ENCODE results near the gene TERB1. TPM values are rescaled to one million over a fixed set of nuclear protein-coding genes. Genes with fewer than 3 reads are reported as not detected.
"Not testable (repeated sequence)": the region's sequence is repeated elsewhere in the genome, so short reads cannot be mapped to it uniquely, and the experiment has no call there.

The TERB1 gene
- total and polyA plus RNA-seq, 2 experiments from 2014 or later = not detected

GRCh38 chr16:66800856-66801255 lies 528 bp downstream of the TERB1 start:
- Histone ChIP-seq H3K9me2 (ENCODE audit: insufficient read depth) (no peaks in the 10 kb centered on the region), H3K79me2 (ENCODE audit: insufficient read depth) (no peaks in the 10 kb centered on the region), H3K4me1 (ENCODE audit: insufficient read depth) (no peaks in the 10 kb centered on the region), H3K27me3 (replicated peaks; ENCODE audit: insufficient read depth) (no peaks in the 10 kb centered on the region), H3K4me2 (ENCODE audit: unreplicated experiment) (no peak overlapping the region), H3K4me3 (no peak overlapping the region), H3K27ac (no peak overlapping the region), H3K36me3 (ENCODE audit: low read depth) (peaks cover 29% of the 10 kb centered on the region), H3K9me3 (ENCODE audit: low read depth) (no peaks in the 10 kb centered on the region), H2AFZ (no peak overlapping the region), H3F3A (ENCODE audit: insufficient read depth) (peaks cover 17% of the 10 kb centered on the region; the same call in 1 of the 2 replicates), H4K20me1 (ENCODE audit: insufficient read depth) (no peaks in the 10 kb centered on the region), H3K9ac (no peak overlapping the region)
- DNase-seq = no peak
- WGBS, 2 experiments (ENCODE audit: low coverage in 1 of 2, low lambda C conversion rate in 2 of 2, missing lambda C conversion rate in 2 of 2) = 97 to 98% methylated on average over 15 to 19 of the region's 19 CpGs
- in situ Hi-C loops (cut with MboI) = no loop called here
- TF ChIP-seq EZH2 (IDR thresholded peaks at IDR 0.05; ENCODE audit: insufficient read depth, poor library complexity, severe bottlenecking) (no peak), EZH2phosphoT487 (IDR thresholded peaks at IDR 0.05; ENCODE audit: insufficient read depth, low read depth) (no peak)

GRCh38 chr16:66798161-66798560 lies 3.2 kb downstream of the TERB1 start:
- no peaks in the 10 kb centered on the region for H3K9me3 ChIP-seq (ENCODE audit: low read depth)
- WGBS, 2 experiments (ENCODE audit: low coverage in 1 of 2, low lambda C conversion rate in 2 of 2, missing lambda C conversion rate in 2 of 2) = 70 to 71% methylated on average over 2 of the region's 2 CpGs
- no peak overlapping the region for H3K4me2 ChIP-seq (ENCODE audit: unreplicated experiment)
- no peak overlapping the region for H3K27ac ChIP-seq
- H3F3A ChIP-seq (ENCODE audit: insufficient read depth) = peaks cover 17% of the 10 kb centered on the region; the same call in 1 of the 2 replicates
- DNase-seq = peak; percentile 39
- in situ Hi-C loops (cut with MboI) = no loop called here
- H3K9ac ChIP-seq = no peak overlapping the region
- no peak for TF ChIP-seq EZH2phosphoT487 (IDR thresholded peaks at IDR 0.05; ENCODE audit: insufficient read depth, low read depth)
- no peak for TF ChIP-seq EZH2 (IDR thresholded peaks at IDR 0.05; ENCODE audit: insufficient read depth, poor library complexity, severe bottlenecking)
- no peaks in the 10 kb centered on the region for H3K27me3 ChIP-seq (replicated peaks; ENCODE audit: insufficient read depth)
- no peak overlapping the region for H2AFZ ChIP-seq
- peaks cover 6% of the 10 kb centered on the region for H3K36me3 ChIP-seq (ENCODE audit: low read depth)
- no peak overlapping the region for H3K4me3 ChIP-seq
- H3K4me1 ChIP-seq (ENCODE audit: insufficient read depth) = no peaks in the 10 kb centered on the region
- H4K20me1 ChIP-seq (ENCODE audit: insufficient read depth) = no peaks in the 10 kb centered on the region
- H3K9me2 ChIP-seq (ENCODE audit: insufficient read depth) = no peaks in the 10 kb centered on the region
- no peaks in the 10 kb centered on the region for H3K79me2 ChIP-seq (ENCODE audit: insufficient read depth)

- H3K4me1 ChIP-seq (ENCODE audit: insufficient read depth); H3K4me2 ChIP-seq (ENCODE audit: unreplicated experiment); DNase-seq; H2AFZ ChIP-seq; H3K9me3 ChIP-seq (ENCODE audit: low read depth); H3K79me2 ChIP-seq (ENCODE audit: insufficient read depth); in situ Hi-C loops (cut with MboI); H3K27me3 ChIP-seq (replicated peaks; ENCODE audit: insufficient read depth); H3K4me3 ChIP-seq; H3K9ac ChIP-seq; H4K20me1 ChIP-seq (ENCODE audit: insufficient read depth); H3K36me3 ChIP-seq (ENCODE audit: low read depth); H3K27ac ChIP-seq; H3K9me2 ChIP-seq (ENCODE audit: insufficient read depth): not testable (repeated sequence)
- H3F3A ChIP-seq (ENCODE audit: insufficient read depth) = peaks cover 13% of the 10 kb centered on the region; the same call in 1 of the 2 replicates
- WGBS, 2 experiments (ENCODE audit: low coverage in 1 of 2, low lambda C conversion rate in 2 of 2, missing lambda C conversion rate in 2 of 2) = 73 to 74% methylated on average over 6 of the region's 6 CpGs
Observed at GRCh38 chr16:66793984-66794383, 7.4 kb downstream of the TERB1 start.

DNA sequence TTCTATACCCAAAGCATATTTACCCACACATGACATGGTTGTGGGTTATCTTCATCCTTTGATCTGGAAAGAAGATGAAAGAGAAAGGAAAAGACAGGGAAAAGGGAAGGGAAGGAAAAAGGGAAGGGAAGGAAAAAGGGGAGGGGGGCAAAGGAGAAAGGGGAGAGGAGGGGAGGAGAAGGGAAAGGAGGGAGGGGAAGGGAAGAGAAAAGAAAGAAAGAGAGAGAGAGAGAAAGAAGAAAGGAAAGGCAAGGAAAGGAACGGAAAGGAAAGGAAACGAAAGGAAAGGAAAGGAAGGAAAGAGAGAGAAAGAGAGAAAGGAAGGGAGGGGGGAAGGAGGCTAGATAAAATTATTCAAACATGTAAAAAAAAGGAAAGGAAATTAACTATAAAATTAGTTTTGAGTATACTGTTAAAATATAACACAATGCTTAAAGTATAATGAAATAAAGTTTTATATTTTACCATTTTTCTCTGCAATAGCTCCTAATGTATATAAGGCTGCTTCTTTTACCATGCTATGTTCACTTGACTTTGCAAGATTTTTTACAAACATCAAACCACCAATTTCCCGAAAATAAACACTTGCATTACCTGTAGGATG lies 11.2 kb downstream of the TERB1 start:
- no peaks in the 10 kb centered on the region for H3K9me3 ChIP-seq (ENCODE audit: low read depth)
- no peaks in the 10 kb centered on the region for H3K9me2 ChIP-seq (ENCODE audit: insufficient read depth)
- H3K36me3 ChIP-seq (ENCODE audit: low read depth) = no peaks in the 10 kb centered on the region
- no peak overlapping the region for H3K27ac ChIP-seq
- in situ Hi-C loops (cut with MboI) = no loop called here
- no peak for DNase-seq
- H3K4me1 ChIP-seq (ENCODE audit: insufficient read depth) = no peaks in the 10 kb centered on the region
- no peaks in the 10 kb centered on the region for H3F3A ChIP-seq (ENCODE audit: insufficient read depth)
- H3K4me3 ChIP-seq = no peak overlapping the region
- no peak overlapping the region for H2AFZ ChIP-seq
- no peaks in the 10 kb centered on the region for H4K20me1 ChIP-seq (ENCODE audit: insufficient read depth)
- no peak overlapping the region for H3K9ac ChIP-seq
- TF ChIP-seq EZH2phosphoT487 (IDR thresholded peaks at IDR 0.05; ENCODE audit: insufficient read depth, low read depth) = no peak
- TF ChIP-seq EZH2 (IDR thresholded peaks at IDR 0.05; ENCODE audit: insufficient read depth, poor library complexity, severe bottlenecking) = no peak
- no peak overlapping the region for H3K4me2 ChIP-seq (ENCODE audit: unreplicated experiment)
- no peaks in the 10 kb centered on the region for H3K79me2 ChIP-seq (ENCODE audit: insufficient read depth)
- WGBS, 2 experiments (ENCODE audit: low coverage in 1 of 2, low lambda C conversion rate in 2 of 2, missing lambda C conversion rate in 2 of 2) = 50 to 65% methylated on average over 3 of the region's 3 CpGs
- H3K27me3 ChIP-seq (replicated peaks; ENCODE audit: insufficient read depth) = no peaks in the 10 kb centered on the region

DNA sequence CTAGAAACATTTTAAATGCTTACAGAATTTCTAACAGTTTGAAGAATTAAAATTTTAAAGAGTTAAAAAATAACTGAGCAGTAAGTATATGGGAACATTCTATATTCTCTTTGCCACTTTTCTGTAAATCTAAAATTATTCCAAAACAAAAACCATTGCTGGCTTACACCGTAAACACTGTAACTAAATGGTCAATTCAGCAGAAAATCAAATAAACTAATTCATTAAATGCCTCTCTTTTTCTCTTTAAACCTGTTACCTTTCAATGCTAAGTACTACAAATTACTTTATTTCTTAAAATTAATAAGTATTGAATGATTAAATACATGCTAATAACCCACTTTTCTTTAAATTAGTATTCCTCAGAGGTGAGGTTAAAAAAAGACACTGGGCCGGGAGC lies 14.0 kb downstream of the TERB1 start:
- H4K20me1 ChIP-seq (ENCODE audit: insufficient read depth) = no peaks in the 10 kb centered on the region
- no peak overlapping the region for H3K9ac ChIP-seq
- no peak overlapping the region for H3K4me3 ChIP-seq
- TF ChIP-seq EZH2phosphoT487 (IDR thresholded peaks at IDR 0.05; ENCODE audit: insufficient read depth, low read depth) (no peak), EZH2 (IDR thresholded peaks at IDR 0.05; ENCODE audit: insufficient read depth, poor library complexity, severe bottlenecking) (no peak)
- H3K4me1 ChIP-seq (ENCODE audit: insufficient read depth) = no peaks in the 10 kb centered on the region
- H3F3A ChIP-seq (ENCODE audit: insufficient read depth) = no peaks in the 10 kb centered on the region
- H3K27me3 ChIP-seq (replicated peaks; ENCODE audit: insufficient read depth) = no peaks in the 10 kb centered on the region
- 94 to 99% methylated on average over 2 of the region's 2 CpGs for WGBS, 2 experiments (ENCODE audit: low coverage in 1 of 2, low lambda C conversion rate in 2 of 2, missing lambda C conversion rate in 2 of 2)
- H3K79me2 ChIP-seq (ENCODE audit: insufficient read depth) = no peaks in the 10 kb centered on the region
- H3K9me3 ChIP-seq (ENCODE audit: low read depth) = no peaks in the 10 kb centered on the region
- H2AFZ ChIP-seq = no peak overlapping the region
- H3K27ac ChIP-seq = no peak overlapping the region
- no peak for DNase-seq
- in situ Hi-C loops (cut with MboI) = no loop called here
- no peaks in the 10 kb centered on the region for H3K9me2 ChIP-seq (ENCODE audit: insufficient read depth)
- H3K36me3 ChIP-seq (ENCODE audit: low read depth) = no peaks in the 10 kb centered on the region
- H3K4me2 ChIP-seq (ENCODE audit: unreplicated experiment) = no peak overlapping the region

Data from GM23248 (cell line).